ENCODE data around the gene LRRN4. TPM values are rescaled to one million over a fixed set of nuclear protein-coding genes. Genes with fewer than 3 reads are reported as not detected.
A peak's percentile ranks its signal among the peaks of the same experiment; 100 is the strongest.

The LRRN4 gene
- total RNA-seq, 2 experiments from 2014 or later, result not detected

DNA sequence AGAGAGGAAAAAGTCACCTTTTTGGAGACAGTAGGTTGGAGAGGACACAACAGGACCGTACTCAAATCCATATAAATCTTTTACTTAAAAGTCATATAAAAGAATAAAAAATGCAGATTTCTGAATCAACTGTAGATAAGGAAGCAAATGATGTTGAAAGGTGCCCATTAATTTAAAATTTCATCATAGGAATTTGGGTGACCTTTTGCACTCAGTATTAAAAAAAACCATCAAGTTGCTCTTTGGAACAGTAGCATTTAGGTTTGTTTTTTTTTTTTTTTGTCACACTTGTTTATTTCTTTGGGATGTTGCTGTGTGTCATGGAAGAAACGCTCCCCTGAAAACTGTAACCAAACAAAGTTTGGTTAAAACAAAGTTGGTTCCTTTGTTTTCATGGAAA lies 20.9 kb upstream of the LRRN4 start:
- H3K4me2 ChIP-seq (ENCODE audit: low read length), result no peak overlapping the region
- no TSS peak for BruUV-seq (replicated peaks)
- no peak overlapping the region for H3K4me3 ChIP-seq (ENCODE audit: low read depth, low read length, poor library complexity, severe bottlenecking)
- no peaks in the 10 kb centered on the region for H3K79me2 ChIP-seq (ENCODE audit: insufficient read depth, low read depth, low read length)
- POLR2A ChIA-PET, result interaction anchor here (0.7 kb wide), 2 partner anchors 27 to 259 kb away, joined by 4 read pairs; no protein-coding TSS in a partner anchor
- no peak for DNase-seq (ENCODE audit: low spot score)
- H3K27ac ChIP-seq (ENCODE audit: low read depth, low read length, poor library complexity, severe bottlenecking), result no peak overlapping the region
- CTCF ChIA-PET (ENCODE audit: unreplicated experiment), result interaction anchor here (1.6 kb wide), 1 partner anchor 545 kb away, joined by 6 read pairs; no protein-coding TSS in a partner anchor
- TF ChIP-seq EZH2phosphoT487 (IDR thresholded peaks at IDR 0.05; ENCODE audit: borderline replicate concordance, low read depth, low read length), result no peak
- TF ChIP-seq, protein P1, sequence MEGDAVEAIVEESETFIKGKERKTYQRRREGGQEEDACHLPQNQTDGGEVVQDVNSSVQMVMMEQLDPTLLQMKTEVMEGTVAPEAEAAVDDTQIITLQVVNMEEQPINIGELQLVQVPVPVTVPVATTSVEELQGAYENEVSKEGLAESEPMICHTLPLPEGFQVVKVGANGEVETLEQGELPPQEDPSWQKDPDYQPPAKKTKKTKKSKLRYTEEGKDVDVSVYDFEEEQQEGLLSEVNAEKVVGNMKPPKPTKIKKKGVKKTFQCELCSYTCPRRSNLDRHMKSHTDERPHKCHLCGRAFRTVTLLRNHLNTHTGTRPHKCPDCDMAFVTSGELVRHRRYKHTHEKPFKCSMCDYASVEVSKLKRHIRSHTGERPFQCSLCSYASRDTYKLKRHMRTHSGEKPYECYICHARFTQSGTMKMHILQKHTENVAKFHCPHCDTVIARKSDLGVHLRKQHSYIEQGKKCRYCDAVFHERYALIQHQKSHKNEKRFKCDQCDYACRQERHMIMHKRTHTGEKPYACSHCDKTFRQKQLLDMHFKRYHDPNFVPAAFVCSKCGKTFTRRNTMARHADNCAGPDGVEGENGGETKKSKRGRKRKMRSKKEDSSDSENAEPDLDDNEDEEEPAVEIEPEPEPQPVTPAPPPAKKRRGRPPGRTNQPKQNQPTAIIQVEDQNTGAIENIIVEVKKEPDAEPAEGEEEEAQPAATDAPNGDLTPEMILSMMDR (conservative IDR thresholded peaks at IDR 0.05; ENCODE audit: low read length), result no peak
- H2AFZ ChIP-seq (ENCODE audit: low read length), result no peak overlapping the region
- H3K9me3 ChIP-seq (ENCODE audit: low read length), result no peaks in the 10 kb centered on the region
- intact Hi-C loops (cut with micrococcal nuclease; ENCODE audit: unreplicated experiment), result loop anchor here (5.0 kb wide), 2 partner anchors 142 to 287 kb away; no protein-coding TSS in a partner anchor
- no peaks in the 10 kb centered on the region for H4K20me1 ChIP-seq (ENCODE audit: insufficient read depth, low read length)
- H3K9me2 ChIP-seq (ENCODE audit: insufficient read depth, low read length), result no peaks in the 10 kb centered on the region
- H3K36me3 ChIP-seq (ENCODE audit: insufficient read depth, low read length), result no peaks in the 10 kb centered on the region
- H3K4me1 ChIP-seq (ENCODE audit: insufficient read depth, low read length, poor library complexity, severe bottlenecking), result no peaks in the 10 kb centered on the region

DNA sequence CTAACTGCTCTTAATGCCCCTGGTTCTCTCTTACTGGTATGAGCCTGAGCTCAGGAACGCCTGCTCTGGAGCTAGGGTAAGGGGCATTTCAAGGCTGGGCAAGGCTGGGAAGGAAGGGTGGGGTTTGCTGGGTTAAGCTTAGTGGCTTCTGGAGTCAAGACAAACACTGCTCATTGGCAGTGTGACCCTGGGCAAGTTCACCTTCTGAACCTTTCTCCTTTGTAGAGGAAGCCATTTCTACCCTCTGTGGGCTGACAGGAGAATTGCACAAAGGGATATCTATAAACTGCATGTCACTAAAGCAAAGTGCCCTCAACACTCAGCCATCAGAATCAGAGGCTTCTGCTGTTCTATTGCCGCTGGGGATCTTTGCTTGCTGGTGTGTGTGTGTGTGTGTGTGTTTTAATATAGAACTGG lies 20.3 kb upstream of the LRRN4 start:
- Histone ChIP-seq H3K4me1 (ENCODE audit: insufficient read depth, low read length, poor library complexity, severe bottlenecking) (no peaks in the 10 kb centered on the region), H3K27ac (ENCODE audit: low read depth, low read length, poor library complexity, severe bottlenecking) (no peak overlapping the region), H4K20me1 (ENCODE audit: insufficient read depth, low read length) (no peaks in the 10 kb centered on the region), H3K9me2 (ENCODE audit: insufficient read depth, low read length) (no peaks in the 10 kb centered on the region), H2AFZ (ENCODE audit: low read length) (no peak overlapping the region), H3K79me2 (ENCODE audit: insufficient read depth, low read depth, low read length) (no peaks in the 10 kb centered on the region), H3K36me3 (ENCODE audit: insufficient read depth, low read length) (no peaks in the 10 kb centered on the region), H3K4me3 (ENCODE audit: low read depth, low read length, poor library complexity, severe bottlenecking) (no peak overlapping the region), H3K4me2 (ENCODE audit: low read length) (no peak overlapping the region), H3K9me3 (ENCODE audit: low read length) (no peaks in the 10 kb centered on the region)
- TF ChIP-seq EZH2phosphoT487 (IDR thresholded peaks at IDR 0.05; ENCODE audit: borderline replicate concordance, low read depth, low read length), result no peak
- TF ChIP-seq, protein P1 (conservative IDR thresholded peaks at IDR 0.05; ENCODE audit: low read length), result peak; percentile 68
- intact Hi-C loops (cut with micrococcal nuclease; ENCODE audit: unreplicated experiment), result no loop called here
- DNase-seq (ENCODE audit: low spot score), result peak; percentile 57
- no TSS peak for BruUV-seq (replicated peaks)
- ChIA-PET POLR2A (interaction anchor here (0.7 kb wide), 1 partner anchor 546 kb away, joined by 3 read pairs; no protein-coding TSS in a partner anchor), CTCF (ENCODE audit: unreplicated experiment) (interaction anchor here (1.6 kb wide), 1 partner anchor 544 kb away, joined by 6 read pairs; no protein-coding TSS in a partner anchor)
